HepG2 (cell line): ENCODE data around the gene CCDC106. TPM values are rescaled to one million over a fixed set of nuclear protein-coding genes. Genes with fewer than 3 reads are reported as not detected.

ENCODE experiments used
- ATF7-NPFF ChIP-seq: sonication (generic); formaldehyde crosslinking; IDR thresholded peaks from 2 replicates; pipeline ENCODE4 v1.8.1; 2023; ENCODE audit warnings: mild to moderate bottlenecking, low read depth, missing genetic modification reagents, moderate library complexity
- HNRNPL ChIP-seq: fragments of 200-400 bp; formaldehyde crosslinking; IDR thresholded peaks from 2 replicates; pipeline ENCODE4 v1.6.1; 2017; ENCODE audit warnings: mild to moderate bottlenecking, low read depth, low read length
- IKZF1 ChIP-seq: fragments of 450-650 bp; IDR thresholded peaks from 2 replicates; pipeline ENCODE4 v1.7.1; 2016
- JUNB ChIP-seq: sonication (generic); formaldehyde crosslinking; IDR thresholded peaks from 2 replicates; pipeline ENCODE4 v1.8.0; 2022; ENCODE audit warnings: missing genetic modification reagents, mild to moderate bottlenecking, borderline replicate concordance
- KDM5B ChIP-seq: sonication (generic); formaldehyde crosslinking; IDR thresholded peaks from 2 replicates; pipeline ENCODE4 v1.4.0; 2020; ENCODE audit warnings: missing genetic modification reagents, mild to moderate bottlenecking, borderline replicate concordance
- MIER3 ChIP-seq: IDR thresholded peaks from 2 replicates; pipeline ENCODE4 v1.6.1; 2016; ENCODE audit warnings: missing compliant biosample characterization, borderline replicate concordance
- MTF1 ChIP-seq: sonication (generic); formaldehyde crosslinking; IDR thresholded peaks from 2 replicates; pipeline ENCODE4 v1.5.0; 2020; ENCODE audit warnings: missing genetic modification reagents
- MYNN ChIP-seq: sonication (generic); formaldehyde crosslinking; IDR thresholded peaks from 2 replicates; pipeline ENCODE4 v1.4.0; 2020; ENCODE audit warnings: mild to moderate bottlenecking, low read depth, missing genetic modification reagents
- NCOA5 ChIP-seq: sonication (generic); formaldehyde crosslinking; IDR thresholded peaks from 2 replicates; pipeline ENCODE4 v1.4.0; 2020; ENCODE audit warnings: missing genetic modification reagents
- NFYC ChIP-seq: IDR thresholded peaks from 2 replicates; pipeline ENCODE4 v1.6.1; 2016; ENCODE audit warnings: missing genetic modification reagents, missing compliant biosample characterization
- NONO ChIP-seq, 2 experiments: fragments of 450-650 bp in 1 of 2; sonication (generic) in 1 of 2; formaldehyde crosslinking in 1 of 2; IDR thresholded peaks in 1 of 2; conservative IDR thresholded peaks in 1 of 2; 2 replicates each; pipeline versions ENCODE4 v1.6.1 to v1.8.0; 2017 to 2022; ENCODE audit warnings: mild to moderate bottlenecking in 1 of 2, missing genetic modification reagents in 1 of 2, moderate library complexity in 1 of 2
- PHF8 ChIP-seq: sonication (generic); formaldehyde crosslinking; IDR thresholded peaks from 2 replicates; pipeline ENCODE4 v1.5.0; 2020; ENCODE audit warnings: missing genetic modification reagents
- PITX1 ChIP-seq: sonication (generic); formaldehyde crosslinking; IDR thresholded peaks from 2 replicates; pipeline ENCODE4 v1.5.1; 2020; ENCODE audit warnings: mild to moderate bottlenecking, missing genetic modification reagents
- RBM39 ChIP-seq: fragments of 200-400 bp; formaldehyde crosslinking; IDR thresholded peaks from one replicate; pipeline ENCODE4 v1.6.1; 2018; ENCODE audit warnings: antibody characterized with exemption, mild to moderate bottlenecking, low read depth, low read length; ENCODE audit not compliant: poor library complexity, severe bottlenecking
- RFXAP ChIP-seq: sonication (generic); formaldehyde crosslinking; IDR thresholded peaks from 2 replicates; pipeline ENCODE4 v1.4.0; 2020; ENCODE audit warnings: missing genetic modification reagents, borderline replicate concordance
- SCMH1 ChIP-seq: sonication (generic); formaldehyde crosslinking; IDR thresholded peaks from 2 replicates; pipeline ENCODE4 v1.9.0; 2021; ENCODE audit warnings: missing genetic modification reagents, mild to moderate bottlenecking, borderline replicate concordance
- SNRNP70 ChIP-seq: fragments of 200-400 bp; formaldehyde crosslinking; IDR thresholded peaks from 2 replicates; pipeline ENCODE4 v1.6.1; 2017; ENCODE audit warnings: mild to moderate bottlenecking, low read depth, low read length, moderate library complexity
- SOX6 ChIP-seq, 2 experiments: fragments of 450-650 bp in 1 of 2; sonication (generic) in 1 of 2; formaldehyde crosslinking in 1 of 2; IDR thresholded peaks; 2 replicates each; pipeline versions ENCODE4 v1.4.0 to v1.6.1; 2017 to 2020; ENCODE audit warnings: antibody characterized with exemption in 1 of 2, mild to moderate bottlenecking in 1 of 2, missing genetic modification reagents in 1 of 2
- TFDP2 ChIP-seq: sonication (generic); formaldehyde crosslinking; IDR thresholded peaks from 2 replicates; pipeline ENCODE4 v1.4.0; 2020; ENCODE audit warnings: missing genetic modification reagents
- YEATS4 ChIP-seq: sonication (generic); formaldehyde crosslinking; IDR thresholded peaks from 2 replicates; pipeline ENCODE4 v1.4.0; 2020; ENCODE audit warnings: missing genetic modification reagents, borderline replicate concordance
- ZBTB1 ChIP-seq: sonication (generic); formaldehyde crosslinking; IDR thresholded peaks from 2 replicates; pipeline ENCODE4 v1.4.0; 2020; ENCODE audit warnings: missing genetic modification reagents, borderline replicate concordance
- ZBTB25 ChIP-seq: IDR thresholded peaks from 2 replicates; pipeline ENCODE4 v1.6.1; 2018; ENCODE audit warnings: missing genetic modification reagents
- ZFY ChIP-seq: sonication (generic); formaldehyde crosslinking; IDR thresholded peaks from 2 replicates; pipeline ENCODE4 v1.4.0; 2020; ENCODE audit warnings: missing genetic modification reagents
- ZNF143 ChIP-seq: sonication (generic); formaldehyde crosslinking; IDR thresholded peaks from 2 replicates; pipeline ENCODE4 v1.4.0; 2020; ENCODE audit warnings: missing genetic modification reagents
- ZNF180 ChIP-seq: sonication (generic); formaldehyde crosslinking; IDR thresholded peaks from 2 replicates; pipeline ENCODE4 v1.4.0; 2020; ENCODE audit warnings: low read depth, missing genetic modification reagents, borderline replicate concordance
- ZNF234 ChIP-seq: sonication (generic); formaldehyde crosslinking; conservative IDR thresholded peaks from 2 replicates; pipeline ENCODE4 v1.5.1; 2020; ENCODE audit warnings: mild to moderate bottlenecking, missing genetic modification reagents
- ZNF263 ChIP-seq: sonication (generic); formaldehyde crosslinking; IDR thresholded peaks from 2 replicates; pipeline ENCODE4 v1.4.0; 2020; ENCODE audit warnings: missing genetic modification reagents
- ZNF441 ChIP-seq: sonication (generic); formaldehyde crosslinking; IDR thresholded peaks from 2 replicates; pipeline ENCODE4 v1.7.0; 2021; ENCODE audit warnings: missing genetic modification reagents, borderline replicate concordance
- ZNF552 ChIP-seq: sonication (generic); formaldehyde crosslinking; IDR thresholded peaks from 2 replicates; pipeline ENCODE4 v1.9.0; 2022; ENCODE audit warnings: missing genetic modification reagents, mild to moderate bottlenecking, borderline replicate concordance
- ZNF703 ChIP-seq: sonication (generic); formaldehyde crosslinking; IDR thresholded peaks from 2 replicates; pipeline ENCODE4 v1.5.1; 2020; ENCODE audit warnings: missing genetic modification reagents, mild to moderate bottlenecking, moderate library complexity, borderline replicate concordance
- polyA plus RNA-seq, 8 experiments: library from polyadenylated mRNA; depleted of rRNA in 3 of 8; stranded (reverse) in 7 of 8; unstranded in 1 of 8; fragments of >200 nt; fragmentation: Illumina TruSeq in 4 of 8; extraction: Trizol in 4 of 8; gene quantifications; 2 replicates each; pipeline versions ENCODE4 v1.2.1 to v1.2.3, GENCODE V29; 2011 to 2016; ENCODE audit warnings: low read depth in 4 of 8, missing spikeins in 1 of 8, mixed read lengths in 1 of 8; ENCODE audit not compliant: insufficient read depth in 1 of 8
- total RNA-seq, 5 experiments: library from RNA; depleted of rRNA; stranded (reverse); fragments of >200 nt; fragmentation: Illumina TruSeq; extraction: Trizol; gene quantifications; 2 replicates each; pipeline ENCODE4 v1.2.3, GENCODE V29; 2016; ENCODE audit warnings: low read depth in 1 of 5

CCDC106 gene
- total and polyA plus RNA-seq, 2 of the 13 experiments (the other 11 are each of a cell fraction or from before 2014, with no cell fraction given): 4.7 to 8.8 TPM

- TF ChIP-seq NCOA5 (CRISPR knock-in tag) (no peak), ZNF263 (peak; percentile 24; the same call in 1 of the 2 replicates), NONO (IDR thresholded peaks at IDR 0.05) (no peak), NONO (CRISPR knock-in tag; conservative IDR thresholded peaks at IDR 0.05) (peak; percentile 91), SOX6 (IDR thresholded peaks at IDR 0.05) (no peak), SOX6 (CRISPR knock-in tag; IDR thresholded peaks at IDR 0.05) (peak; percentile 70), SNRNP70 (no peak), YEATS4 (CRISPR knock-in tag) (peak; percentile 29), ATF7-NPFF (CRISPR knock-in tag) (no peak), ZNF441 (CRISPR knock-in tag) (0 out of 2 replicates have a peak, but pooled peaks have one; percentile 7), JUNB (CRISPR knock-in tag) (no peak; the same call in 1 of the 2 replicates), ZBTB25 (peak; percentile 61; the same call in 1 of the 2 replicates), HNRNPL (0 out of 2 replicates have a peak, but pooled peaks have one; percentile 47), RFXAP (0 out of 2 replicates have a peak, but pooled peaks have one; percentile 22), PITX1 (CRISPR knock-in tag) (no peak), MIER3 (no peak), KDM5B (peak; percentile 32; the same call in 1 of the 2 replicates), TFDP2 (CRISPR knock-in tag) (0 out of 2 replicates have a peak, but pooled peaks have one; percentile 14), MYNN (CRISPR knock-in tag) (no peak), RBM39 (peak; percentile 30), ZNF234 (CRISPR knock-in tag) (no peak), SCMH1 (CRISPR knock-in tag) (no peak), ZNF180 (CRISPR knock-in tag) (no peak), ZNF143 (0 out of 2 replicates have a peak, but pooled peaks have one; percentile 38), ZBTB1 (no peak), MTF1 (CRISPR knock-in tag) (no peak), IKZF1 (no peak), ZFY (CRISPR knock-in tag) (peak; percentile 50; the same call in 1 of the 2 replicates), ZNF703 (CRISPR knock-in tag) (0 out of 2 replicates have a peak, but pooled peaks have one; percentile 49), ZNF552 (no peak), NFYC (peak; percentile 25; the same call in 1 of the 2 replicates), PHF8 (CRISPR knock-in tag) (peak; percentile 47; the same call in 1 of the 2 replicates)
Observed at GRCh38 chr19:55599468-55599841, 48.6 kb upstream of the CCDC106 start, which contains the start of gene FIZ1 (continued).
